IMR-90 (cell line): ENCODE data around the gene PON1. TPM values are rescaled to one million over a fixed set of nuclear protein-coding genes. Genes with fewer than 3 reads are reported as not detected.

Experiments used
- ATAC-seq: fragments of 200-7000 bp; cut with Tn5 transposase; 2 replicates; pipeline ENCODE4 v1.9.1; 2020; ENCODE audit warnings: low read depth, mild to moderate bottlenecking, moderate library complexity
- BruUV-seq: library from RNA; stranded (reverse); fragments of 400-500 nt; replicated peaks from 2 replicates; lab custom pipeline; 2021; lab: Mats Ljungman, UMichigan
- CTCF ChIA-PET: fragments of 300-600 bp; formaldehyde crosslinking; extraction: SDS; loops from one replicate; lab custom pipeline; 2021; ENCODE audit warnings: antibody characterized with exemption; lab: Yijun Ruan, JAX
- POLR2A ChIA-PET: fragments of 300-600 bp; sonication (Branson Sonifier 250); formaldehyde crosslinking; loops from one replicate; lab custom pipeline; 2022; ENCODE audit warnings: antibody characterized with exemption; ENCODE audit not compliant: unreplicated experiment; lab: Charles Lee
- DNase-seq: peaks from one replicate; pipeline ENCODE4 v3.0.0; 2013
- H2AFZ ChIP-seq: replicated peaks from 2 replicates; pipeline ENCODE3; 2013; ENCODE audit warnings: low read length, mild to moderate bottlenecking; ENCODE audit not compliant: poor library complexity
- H2AK5ac ChIP-seq: 2 replicates; pipeline ENCODE4 v1.6.1; 2013; ENCODE audit warnings: low read depth, low read length, inconsistent platforms
- H2AK9ac ChIP-seq: replicated peaks from 2 replicates; pipeline ENCODE3; 2013; ENCODE audit warnings: mild to moderate bottlenecking, low read depth, low read length, moderate library complexity; ENCODE audit not compliant: poor library complexity
- H2BK120ac ChIP-seq: 2 replicates; pipeline ENCODE4 v1.6.1; 2013; ENCODE audit warnings: low read depth, low read length, inconsistent platforms
- H2BK15ac ChIP-seq: 3 replicates; pipeline ENCODE4 v1.6.1; 2013; ENCODE audit warnings: low read depth, low read length, inconsistent platforms
- H2BK20ac ChIP-seq: 2 replicates; pipeline ENCODE4 v1.6.1; 2013; ENCODE audit warnings: low read depth, mild to moderate bottlenecking, inconsistent platforms, low read length, moderate library complexity
- H2BK5ac ChIP-seq: 2 replicates; pipeline ENCODE4 v1.6.1; 2013; ENCODE audit warnings: mild to moderate bottlenecking, low read depth, low read length, inconsistent platforms; ENCODE audit not compliant: poor library complexity, severe bottlenecking
- H3K14ac ChIP-seq: replicated peaks from 2 replicates; pipeline ENCODE4 v1.6.1; 2013; ENCODE audit warnings: low read depth, low read length, inconsistent platforms
- H3K18ac ChIP-seq: 2 replicates; pipeline ENCODE4 v1.6.1; 2013; ENCODE audit warnings: low read depth, low read length, control low read depth
- H3K23ac ChIP-seq: 2 replicates; pipeline ENCODE4 v1.6.1; 2013; ENCODE audit warnings: low read depth, low read length, inconsistent platforms
- H3K27ac ChIP-seq: 2 replicates; pipeline ENCODE4 v1.5.1; 2013; ENCODE audit warnings: mild to moderate bottlenecking, control low read depth, low read length; ENCODE audit not compliant: insufficient read depth
- H3K27me3 ChIP-seq: 2 replicates; pipeline ENCODE4 v1.6.1; 2013; ENCODE audit warnings: low read length; ENCODE audit not compliant: control insufficient read depth, insufficient read depth
- H3K36me3 ChIP-seq: 2 replicates; pipeline ENCODE4 v1.6.1; 2013; ENCODE audit warnings: low read length, mixed read lengths; ENCODE audit not compliant: control insufficient read depth, insufficient read depth
- H3K4ac ChIP-seq: 2 replicates; pipeline ENCODE4 v1.6.1; 2013; ENCODE audit warnings: low read depth, low read length, inconsistent platforms
- H3K4me1 ChIP-seq: 2 replicates; pipeline ENCODE4 v1.6.1; 2013; ENCODE audit warnings: low read length, mixed read lengths; ENCODE audit not compliant: control insufficient read depth, insufficient read depth
- H3K4me2 ChIP-seq: 2 replicates; pipeline ENCODE4 v1.6.1; 2013; ENCODE audit warnings: low read depth, mild to moderate bottlenecking, control low read depth, low read length, moderate library complexity
- H3K4me3 ChIP-seq: 2 replicates; pipeline ENCODE4 v1.5.1; 2013; ENCODE audit warnings: low read depth, mild to moderate bottlenecking, control low read depth, low read length, moderate library complexity; ENCODE audit not compliant: insufficient read depth
- H3K56ac ChIP-seq: 2 replicates; pipeline ENCODE4 v1.6.1; 2013; ENCODE audit warnings: low read length, inconsistent platforms; ENCODE audit not compliant: insufficient read depth; ENCODE audit errors: extremely low read depth
- H3K79me1 ChIP-seq, 2 experiments: 2 replicates each; pipeline ENCODE4 v1.6.1; 2013; ENCODE audit warnings: low read length in 2 of 2, inconsistent platforms in 1 of 2, low read depth in 1 of 2
- H3K9ac ChIP-seq: 2 replicates; pipeline ENCODE4 v1.6.1; 2013; ENCODE audit warnings: low read depth, low read length, control low read depth
- H3K9me1 ChIP-seq: 2 replicates; pipeline ENCODE4 v1.6.1; 2013; ENCODE audit warnings: low read length, inconsistent platforms; ENCODE audit not compliant: insufficient read depth
- H3K9me3 ChIP-seq: 2 replicates; pipeline ENCODE4 v1.6.1; 2013; ENCODE audit warnings: low read length; ENCODE audit not compliant: control insufficient read depth, insufficient read depth
- H4K20me1 ChIP-seq: 2 replicates; pipeline ENCODE4 v1.6.1; 2013; ENCODE audit warnings: low read length, inconsistent platforms; ENCODE audit not compliant: insufficient read depth
- H4K5ac ChIP-seq: 2 replicates; pipeline ENCODE4 v1.6.1; 2013; ENCODE audit warnings: mild to moderate bottlenecking, low read depth, low read length, control low read depth
- H4K8ac ChIP-seq, 2 experiments: 2 replicates each; pipeline ENCODE4 v1.6.1; 2013; ENCODE audit warnings: low read depth in 2 of 2, low read length in 2 of 2, control low read depth in 1 of 2, inconsistent platforms in 1 of 2
- H4K91ac ChIP-seq: 2 replicates; pipeline ENCODE4 v1.6.1; 2013; ENCODE audit warnings: low read depth, low read length, inconsistent platforms; ENCODE audit not compliant: insufficient read depth
- BHLHE40 ChIP-seq: fragments of 150-350 bp; IDR thresholded peaks from 2 replicates; pipeline ENCODE4 v1.6.1; 2016; ENCODE audit warnings: mild to moderate bottlenecking, low read depth, low read length
- CEBPB ChIP-seq: IDR thresholded peaks from 2 replicates; pipeline ENCODE4 v1.6.1; 2012; ENCODE audit warnings: low read depth, low read length, improper control_type of control experiment
- MAZ ChIP-seq: IDR thresholded peaks from 2 replicates; pipeline ENCODE4 v1.6.1; 2012; ENCODE audit warnings: low read depth, mild to moderate bottlenecking, low read length, improper control_type of control experiment, moderate library complexity, borderline replicate concordance
- MXI1 ChIP-seq: IDR thresholded peaks from 2 replicates; pipeline ENCODE4 v1.6.1; 2012; ENCODE audit warnings: low read depth, mild to moderate bottlenecking, low read length, moderate library complexity, borderline replicate concordance
- NFE2L2 ChIP-seq: fragments of 150-350 bp; IDR thresholded peaks from 2 replicates; pipeline ENCODE4 v1.6.1; 2016; ENCODE audit warnings: low read depth, mild to moderate bottlenecking, low read length
- POLR2A ChIP-seq: IDR thresholded peaks from 2 replicates; pipeline ENCODE4 v1.6.1; 2012; ENCODE audit warnings: mild to moderate bottlenecking, low read depth, low read length
- RAD21 ChIP-seq: IDR thresholded peaks from 2 replicates; pipeline ENCODE4 v1.6.1; 2012; ENCODE audit warnings: low read length, improper control_type of control experiment
- RCOR1 ChIP-seq: IDR thresholded peaks from 2 replicates; pipeline ENCODE4 v1.6.1; 2012; ENCODE audit warnings: mild to moderate bottlenecking, low read length, improper control_type of control experiment; ENCODE audit not compliant: insufficient replicate concordance
- RFX5 ChIP-seq: IDR thresholded peaks from 2 replicates; pipeline ENCODE4 v1.8.0; 2012; ENCODE audit warnings: low read depth, mild to moderate bottlenecking, low read length, moderate library complexity
- SMC3 ChIP-seq: fragments of 150-350 bp; IDR thresholded peaks from 2 replicates; pipeline ENCODE4 v1.6.1; 2016; ENCODE audit warnings: low read depth, mild to moderate bottlenecking, antibody characterized with exemption, low read length, moderate library complexity
- WGBS, 2 experiments: methylation state at CpG; one replicate each; pipeline versions ENCODE4 v1.1.5 to v1.1.7; 2013; ENCODE audit warnings: missing lambda C conversion rate in 2 of 2; ENCODE audit not compliant: insufficient read length in 1 of 2; ENCODE audit errors: extremely low coverage in 2 of 2; 5-methylcytosine and 5-hydroxymethylcytosine counted together
- dilution Hi-C: fragments of 300-500 bp; cut with HindIII; formaldehyde crosslinking; loops from one replicate; pipeline ENCODE4 v1.14.3; 2018; ENCODE audit warnings: low sequenced_read_pairs; ENCODE audit not compliant: unreplicated experiment
- in situ Hi-C: fragments of 300-500 bp; cut with MboI; formaldehyde crosslinking; loops from 3 replicates; pipeline ENCODE4 v1.14.3; 2019; ENCODE audit warnings: low sequenced_read_pairs, inconsistent platforms, mixed read lengths
- intact Hi-C: fragments of 100-400 bp; cut with micrococcal nuclease; formaldehyde crosslinking; loops from 2 replicates; pipeline ENCODE4 v1.10.0; 2022
- polyA plus RNA-seq, 3 experiments: library from polyadenylated mRNA; depleted of rRNA; stranded (reverse); fragments of >200 nt; gene quantifications; 2 replicates each; pipeline ENCODE4 v1.2.3, GENCODE V29; 2012; ENCODE audit warnings: low replicate concordance in 1 of 3
- total RNA-seq: library from RNA; depleted of rRNA; stranded (reverse); fragments of >200 nt; gene quantifications from 2 replicates; pipeline ENCODE4 v1.2.3, GENCODE V29; 2012
- TF ChIP-seq, protein P1 (sequence below): conservative IDR thresholded peaks from 2 replicates; pipeline ENCODE4 v1.5.1; 2012; ENCODE audit warnings: mild to moderate bottlenecking, low read depth, low read length, improper control_type of control experiment
- TF ChIP-seq, protein P2 (sequence below): fragments of 150-350 bp; IDR thresholded peaks from 2 replicates; pipeline ENCODE4 v1.6.1; 2016; ENCODE audit warnings: low read depth, mild to moderate bottlenecking, low read length, moderate library complexity, borderline replicate concordance

PON1 gene
- total and polyA plus RNA-seq, 2 of the 4 experiments (the other 2 are of a cell fraction) = not detected

DNA sequence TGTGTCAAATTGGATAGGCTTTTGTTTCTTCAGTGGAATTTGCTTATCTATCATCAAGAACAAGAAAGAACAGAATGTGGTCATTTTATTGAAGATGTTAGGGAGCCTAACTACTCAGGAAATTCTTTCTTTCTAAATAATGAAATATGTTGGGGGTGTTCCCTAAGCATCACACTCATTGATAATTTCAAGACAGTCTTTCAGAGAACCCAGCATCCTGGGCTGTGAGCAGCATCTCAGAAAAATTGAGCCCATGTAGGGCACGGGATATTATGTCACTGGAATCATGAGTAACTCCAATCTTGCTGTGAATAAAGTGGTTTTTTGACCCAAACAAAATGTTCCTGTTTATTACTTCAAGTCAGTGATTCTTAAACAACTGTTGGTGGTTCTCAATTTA, 27.3 kb downstream of the PON1 start:
- no peak overlapping the region for H2BK15ac ChIP-seq
- intact Hi-C loops (no loop called here), dilution Hi-C loops (no loop called here), in situ Hi-C loops (no loop called here)
- TF ChIP-seq RFX5 = no peak
- TF ChIP-seq SMC3 = no peak
- TF ChIP-seq CEBPB = no peak
- TF ChIP-seq, protein P1, sequence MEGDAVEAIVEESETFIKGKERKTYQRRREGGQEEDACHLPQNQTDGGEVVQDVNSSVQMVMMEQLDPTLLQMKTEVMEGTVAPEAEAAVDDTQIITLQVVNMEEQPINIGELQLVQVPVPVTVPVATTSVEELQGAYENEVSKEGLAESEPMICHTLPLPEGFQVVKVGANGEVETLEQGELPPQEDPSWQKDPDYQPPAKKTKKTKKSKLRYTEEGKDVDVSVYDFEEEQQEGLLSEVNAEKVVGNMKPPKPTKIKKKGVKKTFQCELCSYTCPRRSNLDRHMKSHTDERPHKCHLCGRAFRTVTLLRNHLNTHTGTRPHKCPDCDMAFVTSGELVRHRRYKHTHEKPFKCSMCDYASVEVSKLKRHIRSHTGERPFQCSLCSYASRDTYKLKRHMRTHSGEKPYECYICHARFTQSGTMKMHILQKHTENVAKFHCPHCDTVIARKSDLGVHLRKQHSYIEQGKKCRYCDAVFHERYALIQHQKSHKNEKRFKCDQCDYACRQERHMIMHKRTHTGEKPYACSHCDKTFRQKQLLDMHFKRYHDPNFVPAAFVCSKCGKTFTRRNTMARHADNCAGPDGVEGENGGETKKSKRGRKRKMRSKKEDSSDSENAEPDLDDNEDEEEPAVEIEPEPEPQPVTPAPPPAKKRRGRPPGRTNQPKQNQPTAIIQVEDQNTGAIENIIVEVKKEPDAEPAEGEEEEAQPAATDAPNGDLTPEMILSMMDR = no peak
- TF ChIP-seq RAD21 = no peak
- TF ChIP-seq MAZ = no peak
- no peak for TF ChIP-seq MXI1
- no peak for TF ChIP-seq POLR2A
- no peak for TF ChIP-seq BHLHE40
- TF ChIP-seq, protein P2, sequence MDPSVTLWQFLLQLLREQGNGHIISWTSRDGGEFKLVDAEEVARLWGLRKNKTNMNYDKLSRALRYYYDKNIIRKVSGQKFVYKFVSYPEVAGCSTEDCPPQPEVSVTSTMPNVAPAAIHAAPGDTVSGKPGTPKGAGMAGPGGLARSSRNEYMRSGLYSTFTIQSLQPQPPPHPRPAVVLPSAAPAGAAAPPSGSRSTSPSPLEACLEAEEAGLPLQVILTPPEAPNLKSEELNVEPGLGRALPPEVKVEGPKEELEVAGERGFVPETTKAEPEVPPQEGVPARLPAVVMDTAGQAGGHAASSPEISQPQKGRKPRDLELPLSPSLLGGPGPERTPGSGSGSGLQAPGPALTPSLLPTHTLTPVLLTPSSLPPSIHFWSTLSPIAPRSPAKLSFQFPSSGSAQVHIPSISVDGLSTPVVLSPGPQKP = no peak
- no peak for TF ChIP-seq NFE2L2
- TF ChIP-seq RCOR1 = no peak
- no peak for ATAC-seq
- no CpG with 5 or more reads among the region's 1 CpG for WGBS, 2 experiments
- no peak overlapping the region for H3K23ac ChIP-seq
- H2BK20ac ChIP-seq = no peak overlapping the region
- no peak overlapping the region for H4K8ac ChIP-seq
- H3K27ac ChIP-seq = no peak overlapping the region
- H2AFZ ChIP-seq = no peak overlapping the region
- no peak overlapping the region for H3K4ac ChIP-seq
- H3K4me1 ChIP-seq = no peaks in the 10 kb centered on the region
- H3K9me1 ChIP-seq = no peaks in the 10 kb centered on the region
- no peaks in the 10 kb centered on the region for H4K20me1 ChIP-seq
- H4K91ac ChIP-seq = no peak overlapping the region
- no TSS peak for BruUV-seq
- H3K4me3 ChIP-seq = no peak overlapping the region
- H2BK120ac ChIP-seq = no peak overlapping the region
- H2AK5ac ChIP-seq = no peak overlapping the region
- POLR2A ChIA-PET = no interaction called here
- H3K14ac ChIP-seq = no peak overlapping the region
- H2AK9ac ChIP-seq = no peak overlapping the region
- H3K56ac ChIP-seq = no peak overlapping the region
- CTCF ChIA-PET = interaction anchor here (0.5 kb wide), 1 partner anchor 147 kb away, joined by 3 read pairs; no protein-coding TSS in a partner anchor
- no peaks in the 10 kb centered on the region for H3K27me3 ChIP-seq
- no peak for DNase-seq
- H4K5ac ChIP-seq = no peak overlapping the region
- H3K79me1 ChIP-seq = no peaks in the 10 kb centered on the region
- no peak overlapping the region for H3K4me2 ChIP-seq
- H3K9ac ChIP-seq = no peak overlapping the region
- H3K36me3 ChIP-seq = no peaks in the 10 kb centered on the region
- H2BK5ac ChIP-seq = no peak overlapping the region
- no peaks in the 10 kb centered on the region for H3K9me3 ChIP-seq
- no peak overlapping the region for H3K18ac ChIP-seq
